ENCODE measurements around the gene GPNMB. TPM values are rescaled to one million over a fixed set of nuclear protein-coding genes. Genes with fewer than 3 reads are reported as not detected.
A peak's percentile ranks its signal among the peaks of the same experiment; 100 is the strongest.

The GPNMB gene
- total and polyA plus RNA-seq, 2 of the 13 experiments (the other 11 are each of a cell fraction or from before 2014, with no cell fraction given), result 1.1 to 1.6 TPM

GRCh38 chr7:23295401-23295697, 48.8 kb downstream of the GPNMB start (continued):
- TF ChIP-seq PAXIP1 (CRISPR knock-in tag; conservative IDR thresholded peaks at IDR 0.05) (no peak), PHF5A (CRISPR knock-in tag; IDR thresholded peaks at IDR 0.05; ENCODE audit: low read depth, unreplicated experiment) (no peak), NFE2L2 (IDR thresholded peaks at IDR 0.05; ENCODE audit: low read length) (no peak), SOX13 (IDR thresholded peaks at IDR 0.05) (no peak), SOX13 (CRISPR knock-in tag; conservative IDR thresholded peaks at IDR 0.05 in 1 of 2, IDR thresholded peaks at IDR 0.05 in 1 of 2) (0 out of 4 replicates have a peak, but pooled peaks of 1 of the 2 experiments have one; percentile 2)

GRCh38 chr7:23298141-23298881, 51.7 kb downstream of the GPNMB start:
- in situ Hi-C loops (cut with HindIII; ENCODE audit: extremely low pct_ligation_motif_present, low pct_unique_long_range_greater_than_20kb), result no loop called here
- Histone ChIP-seq H3K9ac (ENCODE audit: insufficient read depth, low read depth, low read length) (peak overlapping the region; percentile 93), H3K4me1 (ENCODE audit: insufficient read depth, low read length) (peaks cover 74% of the 10 kb centered on the region), H3K9me3 (ENCODE audit: low read length) (no peaks in the 10 kb centered on the region), H3K4me3 (replicated peaks in 1 of 3; ENCODE audit: insufficient read depth in 1 of 3, low read depth in 2 of 3, low read length in 3 of 3) (peak overlapping the region; percentile 66 to 94 (median 93); a peak in 5 of 6 replicates), H3K27me3 (ENCODE audit: control insufficient read depth in 1 of 2, insufficient read depth in 2 of 2, low read length in 2 of 2) (no peaks in the 10 kb centered on the region; a peak in 1 of 5 replicates), H3K79me2 (ENCODE audit: insufficient read depth, low read length) (peaks cover 38% of the 10 kb centered on the region), H3K4me2 (ENCODE audit: low read depth, low read length) (peak overlapping the region; percentile 92), H3K27ac (ENCODE audit: extremely low read length, insufficient read depth, low read length) (peak overlapping the region; percentile 89), H3K36me3 (replicated peaks in 1 of 2; ENCODE audit: control insufficient read depth in 1 of 2, insufficient read depth in 2 of 2, low read length in 2 of 2) (peaks cover 0 to 14% of the 10 kb centered on the region in 2 experiments; a peak in 2 of 5 replicates), H2AFZ (ENCODE audit: low read length) (no peak overlapping the region), H4K20me1 (ENCODE audit: insufficient read depth, low read length) (no peaks in the 10 kb centered on the region)
- TF ChIP-seq TEAD3 (CRISPR knock-in tag; optimal IDR thresholded peaks at IDR 0.05; ENCODE audit: borderline replicate concordance), result peak; percentile 70
- TF ChIP-seq BCL6 (CRISPR knock-in tag; IDR thresholded peaks at IDR 0.05), result peak; percentile 67
- peak; percentile 79; the same call in 1 of the 2 replicates for TF ChIP-seq ZC3H4 (CRISPR knock-in tag; IDR thresholded peaks at IDR 0.05; ENCODE audit: borderline replicate concordance)
- 0 out of 2 replicates have a peak, but pooled peaks have one; percentile 8 for TF ChIP-seq NKX3-1 (CRISPR knock-in tag; IDR thresholded peaks at IDR 0.05)
- no peak for TF ChIP-seq ZNF335 (CRISPR knock-in tag; IDR thresholded peaks at IDR 0.05)
- ChIA-PET POLR2A (interaction anchor here (0.7 to 3.5 kb wide), 19 partner anchors 9 to 225 kb away, joined by 3 to 33 read pairs (median 4); no protein-coding TSS in a partner anchor), CTCF (ENCODE audit: low intra/inter-chr PET ratio, low total read pairs) (no interaction called here)
- intact Hi-C loops (cut with micrococcal nuclease; ENCODE audit: unreplicated experiment), result loop anchor here (5.0 kb wide), 1 partner anchor 39 kb away; no protein-coding TSS in a partner anchor
- no peak for FAIRE-seq
- DNase-seq (ENCODE audit: low spot score), result peak; percentile 45
- 13% methylated on average over 9 of the region's 11 CpGs for WGBS (ENCODE audit: low lambda C conversion rate)
- ATAC-seq, result peak; percentile 29
- BruUV-seq (replicated peaks), result no TSS peak

Data from HepG2 (cell line).